ENCODE measurements around the gene ADAMTS9. TPM values are rescaled to one million over a fixed set of nuclear protein-coding genes. Genes with fewer than 3 reads are reported as not detected.

Gene ADAMTS9
- total RNA-seq, 3 donors from 2014 or later (not counting 1 experiment from before 2014, with no cell fraction given) = not detected

- H3K9me3 Mint-ChIP-seq = no peaks in the 10 kb centered on the region
- no peaks in the 10 kb centered on the region for H3K4me1 Mint-ChIP-seq
- intact Hi-C loops (cut with micrococcal nuclease) = loop anchor here (5.0 kb wide), 1 partner anchor 1202 kb away; no protein-coding TSS in a partner anchor
- Histone ChIP-seq H3K36me3 (ENCODE audit: control insufficient read depth, insufficient read depth, low read length) (no peaks in the 10 kb centered on the region), H3K4me1 (ENCODE audit: control insufficient read depth, insufficient read depth, low read length) (no peaks in the 10 kb centered on the region), H3K9me3 (ENCODE audit: control insufficient read depth, insufficient read depth, low read length) (no peaks in the 10 kb centered on the region), H3K27ac (ENCODE audit: low read length) (no peak overlapping the region), H3K4me3 (ENCODE audit: low read length) (no peak overlapping the region), H3K27me3 (ENCODE audit: control insufficient read depth, insufficient read depth, low read length) (no peaks in the 10 kb centered on the region)
- no peak for DNase-seq
- H3K27me3 Mint-ChIP-seq (ENCODE audit: low read depth in 2 of 2) = no peaks in the 10 kb centered on the region
- 37% methylated on average over 3 of the region's 8 CpGs for WGBS (ENCODE audit: insufficient coverage)
- H3K27ac Mint-ChIP-seq = no peak overlapping the region
- no peak for TF ChIP-seq CTCF (IDR thresholded peaks at IDR 0.05)
- no peaks in the 10 kb centered on the region for H3K36me3 Mint-ChIP-seq
- no peak for ATAC-seq
- no peak overlapping the region for H3K4me3 Mint-ChIP-seq
These were observed 157.3 kb downstream of the ADAMTS9 start for GRCh38 chr3:64530434-64531049.

- DNase-seq (no peak), ATAC-seq (no peak)
- Histone ChIP-seq H3K9me3 (ENCODE audit: control insufficient read depth, insufficient read depth, low read length) (no peaks in the 10 kb centered on the region), H3K36me3 (ENCODE audit: control insufficient read depth, insufficient read depth, low read length) (no peaks in the 10 kb centered on the region), H3K27me3 (ENCODE audit: control insufficient read depth, insufficient read depth, low read length) (no peaks in the 10 kb centered on the region), H3K27ac (ENCODE audit: low read length) (no peak overlapping the region), H3K4me3 (ENCODE audit: low read length) (no peak overlapping the region), H3K4me1 (ENCODE audit: control insufficient read depth, insufficient read depth, low read length) (no peaks in the 10 kb centered on the region)
- H3K9me3 Mint-ChIP-seq = peaks cover 3 to 4% of the 10 kb centered on the region in 2 donors
- H3K27me3 Mint-ChIP-seq (ENCODE audit: low read depth in 2 of 2) = peaks cover 0 to 7% of the 10 kb centered on the region in 2 donors
- no peak overlapping the region for H3K27ac Mint-ChIP-seq
- no peak overlapping the region for H3K4me3 Mint-ChIP-seq
- intact Hi-C loops (cut with micrococcal nuclease) = no loop called here
- TF ChIP-seq CTCF (IDR thresholded peaks at IDR 0.05) = no peak
- 45% methylated on average over 2 of the region's 3 CpGs for WGBS (ENCODE audit: insufficient coverage)
- no peaks in the 10 kb centered on the region for H3K4me1 Mint-ChIP-seq
- H3K36me3 Mint-ChIP-seq = no peaks in the 10 kb centered on the region
These were observed 164.5 kb downstream of the ADAMTS9 start for GRCh38 chr3:64523324-64523723.

GRCh38 chr3:64520334-64520733, 167.5 kb downstream of the ADAMTS9 start:
- DNase-seq = no peak
- Histone ChIP-seq H3K27ac (ENCODE audit: low read length) (no peak overlapping the region), H3K4me1 (ENCODE audit: control insufficient read depth, insufficient read depth, low read length) (no peaks in the 10 kb centered on the region), H3K9me3 (ENCODE audit: control insufficient read depth, insufficient read depth, low read length) (no peaks in the 10 kb centered on the region), H3K27me3 (ENCODE audit: control insufficient read depth, insufficient read depth, low read length) (no peaks in the 10 kb centered on the region), H3K4me3 (ENCODE audit: low read length) (no peak overlapping the region), H3K36me3 (ENCODE audit: control insufficient read depth, insufficient read depth, low read length) (no peaks in the 10 kb centered on the region)
- H3K27me3 Mint-ChIP-seq (ENCODE audit: low read depth in 2 of 2) = peaks cover 0 to 7% of the 10 kb centered on the region in 2 donors
- 95% methylated on average over 3 of the region's 3 CpGs for WGBS (ENCODE audit: insufficient coverage)
- peaks cover 4 to 5% of the 10 kb centered on the region in 2 donors for H3K9me3 Mint-ChIP-seq
- H3K36me3 Mint-ChIP-seq = no peaks in the 10 kb centered on the region
- H3K4me3 Mint-ChIP-seq = no peak overlapping the region
- ATAC-seq = no peak
- H3K4me1 Mint-ChIP-seq = no peaks in the 10 kb centered on the region
- intact Hi-C loops (cut with micrococcal nuclease) = no loop called here
- no peak overlapping the region for H3K27ac Mint-ChIP-seq
- no peak for TF ChIP-seq CTCF (IDR thresholded peaks at IDR 0.05)

- Mint-ChIP-seq H3K4me1 (no peaks in the 10 kb centered on the region), H3K36me3 (no peaks in the 10 kb centered on the region), H3K9me3 (peaks cover 4 to 5% of the 10 kb centered on the region in 2 donors), H3K27me3 (ENCODE audit: low read depth in 2 of 2) (no peaks in the 10 kb centered on the region), H3K4me3 (no peak overlapping the region), H3K27ac (no peak overlapping the region)
- intact Hi-C loops (cut with micrococcal nuclease) = no loop called here
- no peak for TF ChIP-seq CTCF (IDR thresholded peaks at IDR 0.05)
- no peaks in the 10 kb centered on the region for H3K36me3 ChIP-seq (ENCODE audit: control insufficient read depth, insufficient read depth, low read length)
- H3K9me3 ChIP-seq (ENCODE audit: control insufficient read depth, insufficient read depth, low read length) = no peaks in the 10 kb centered on the region
- H3K27me3 ChIP-seq (ENCODE audit: control insufficient read depth, insufficient read depth, low read length) = no peaks in the 10 kb centered on the region
- H3K4me3 ChIP-seq (ENCODE audit: low read length) = no peak overlapping the region
- 77% methylated on average over 1 of the region's 1 CpG for WGBS (ENCODE audit: insufficient coverage)
- no peak overlapping the region for H3K27ac ChIP-seq (ENCODE audit: low read length)
- no peaks in the 10 kb centered on the region for H3K4me1 ChIP-seq (ENCODE audit: control insufficient read depth, insufficient read depth, low read length)
- ATAC-seq (no peak), DNase-seq (no peak)
These were observed 168.8 kb downstream of the ADAMTS9 start for GRCh38 chr3:64518950-64519349.
